Peyer's patch (tissue), 4 donors: ENCODE measurements around the gene ZNF814.
A peak's percentile ranks its signal among the peaks of the same experiment; 100 is the strongest.

Source experiments
- CTCF ChIP-seq, 6 experiments: fragments of 450-650 bp in 4 of 6; fragments of 200-600 bp in 2 of 6; sonication (generic) in 1 of 6; IDR thresholded peaks; one replicate each; pipeline ENCODE4 v1.5.1; 2017 to 2019; ENCODE audit warnings: antibody characterized with exemption in 6 of 6, mild to moderate bottlenecking in 3 of 6, moderate library complexity in 1 of 6
- POLR2A ChIP-seq, 2 donors: fragments of 450-650 bp; IDR thresholded peaks; one replicate each; pipeline ENCODE4 v1.5.1; 2017; ENCODE audit warnings: antibody characterized with exemption in 2 of 2, mild to moderate bottlenecking in 2 of 2, moderate library complexity in 2 of 2

GRCh38 chr19:57888560-57889231 is at the start of gene ZNF814:
- peak in 4 of 6 experiments; percentile 52 to 66 (median 56) for TF ChIP-seq CTCF (IDR thresholded peaks at IDR 0.05)
- peak in 1 of 2 donors; percentile 5 for TF ChIP-seq POLR2A (IDR thresholded peaks at IDR 0.05)
